Measurements from ENCODE around the gene OR10H4.

Gene OR10H4

DNA sequence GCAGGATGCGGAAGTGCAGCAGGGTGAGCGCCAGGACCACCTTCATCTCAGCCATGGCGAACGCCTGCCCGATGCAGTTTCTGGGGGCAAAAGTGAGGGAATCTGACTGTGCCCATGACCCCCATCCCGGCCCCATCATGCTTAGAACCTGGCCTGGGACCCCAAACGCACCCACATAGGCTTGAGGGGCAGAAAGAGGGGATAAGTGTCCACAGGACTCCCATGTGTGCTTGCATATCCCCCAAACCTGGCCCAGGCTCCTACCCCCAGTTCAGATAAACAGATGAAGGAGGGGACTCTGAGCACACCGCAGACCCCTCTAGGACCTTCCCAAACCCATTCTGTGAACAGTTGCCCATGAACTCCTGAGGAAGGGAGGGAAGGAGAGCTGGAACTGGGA lies 35.0 kb upstream of the OR10H4 start (continued):
- TF ChIP-seq, protein P1, sequence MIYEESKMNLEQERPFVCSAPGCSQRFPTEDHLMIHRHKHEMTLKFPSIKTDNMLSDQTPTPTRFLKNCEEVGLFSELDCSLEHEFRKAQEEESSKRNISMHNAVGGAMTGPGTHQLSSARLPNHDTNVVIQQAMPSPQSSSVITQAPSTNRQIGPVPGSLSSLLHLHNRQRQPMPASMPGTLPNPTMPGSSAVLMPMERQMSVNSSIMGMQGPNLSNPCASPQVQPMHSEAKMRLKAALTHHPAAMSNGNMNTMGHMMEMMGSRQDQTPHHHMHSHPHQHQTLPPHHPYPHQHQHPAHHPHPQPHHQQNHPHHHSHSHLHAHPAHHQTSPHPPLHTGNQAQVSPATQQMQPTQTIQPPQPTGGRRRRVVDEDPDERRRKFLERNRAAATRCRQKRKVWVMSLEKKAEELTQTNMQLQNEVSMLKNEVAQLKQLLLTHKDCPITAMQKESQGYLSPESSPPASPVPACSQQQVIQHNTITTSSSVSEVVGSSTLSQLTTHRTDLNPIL (CRISPR knock-in tag; IDR thresholded peaks at IDR 0.05; ENCODE audit: low read depth): no peak
- TF ChIP-seq ZC3H10 (CRISPR knock-in tag; IDR thresholded peaks at IDR 0.05): no peak
- no peak for TF ChIP-seq PPARA (CRISPR knock-in tag; IDR thresholded peaks at IDR 0.05; ENCODE audit: borderline replicate concordance)
- no peak for TF ChIP-seq ZNF70 (CRISPR knock-in tag; IDR thresholded peaks at IDR 0.05)
- TF ChIP-seq RARB (CRISPR knock-in tag; IDR thresholded peaks at IDR 0.05): no peak

DNA sequence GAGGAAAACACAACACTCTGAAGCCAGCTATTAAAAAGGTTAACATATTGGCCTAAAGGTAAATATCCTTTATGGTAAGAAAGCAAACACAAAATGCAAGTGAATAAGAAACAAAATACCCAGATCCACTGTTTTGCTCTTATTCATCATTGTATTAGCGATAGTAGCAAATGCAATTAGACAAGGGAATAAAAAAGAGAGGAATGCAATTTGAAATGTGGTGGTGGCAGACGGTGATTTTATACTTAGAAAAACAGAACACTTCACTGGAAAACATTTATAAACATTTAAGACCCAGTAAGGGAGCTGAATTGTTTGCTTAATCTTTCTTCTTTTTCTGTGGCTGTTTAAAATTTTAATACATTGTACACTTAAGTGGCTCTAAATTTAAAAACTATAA lies 33.7 kb upstream of the OR10H4 start:
- no peak for ATAC-seq
- no peak for TF ChIP-seq TOX (CRISPR knock-in tag; IDR thresholded peaks at IDR 0.05; ENCODE audit: borderline replicate concordance)
- TF ChIP-seq ESRRG (CRISPR knock-in tag; IDR thresholded peaks at IDR 0.05): no peak
- no peak for TF ChIP-seq ZNF8 (CRISPR knock-in tag; IDR thresholded peaks at IDR 0.05)
- TF ChIP-seq, protein P1 (CRISPR knock-in tag; IDR thresholded peaks at IDR 0.05; ENCODE audit: low read depth): no peak
- TF ChIP-seq, protein P2, sequence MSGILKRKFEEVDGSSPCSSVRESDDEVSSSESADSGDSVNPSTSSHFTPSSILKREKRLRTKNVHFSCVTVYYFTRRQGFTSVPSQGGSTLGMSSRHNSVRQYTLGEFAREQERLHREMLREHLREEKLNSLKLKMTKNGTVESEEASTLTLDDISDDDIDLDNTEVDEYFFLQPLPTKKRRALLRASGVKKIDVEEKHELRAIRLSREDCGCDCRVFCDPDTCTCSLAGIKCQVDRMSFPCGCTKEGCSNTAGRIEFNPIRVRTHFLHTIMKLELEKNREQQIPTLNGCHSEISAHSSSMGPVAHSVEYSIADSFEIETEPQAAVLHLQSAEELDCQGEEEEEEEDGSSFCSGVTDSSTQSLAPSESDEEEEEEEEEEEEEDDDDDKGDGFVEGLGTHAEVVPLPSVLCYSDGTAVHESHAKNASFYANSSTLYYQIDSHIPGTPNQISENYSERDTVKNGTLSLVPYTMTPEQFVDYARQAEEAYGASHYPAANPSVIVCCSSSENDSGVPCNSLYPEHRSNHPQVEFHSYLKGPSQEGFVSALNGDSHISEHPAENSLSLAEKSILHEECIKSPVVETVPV (CRISPR knock-in tag; IDR thresholded peaks at IDR 0.05): no peak
- no peak for TF ChIP-seq CSDC2 (CRISPR knock-in tag; IDR thresholded peaks at IDR 0.05)
- no peak for TF ChIP-seq SNAI2 (CRISPR knock-in tag; IDR thresholded peaks at IDR 0.05)
- TF ChIP-seq PPARA (CRISPR knock-in tag; IDR thresholded peaks at IDR 0.05; ENCODE audit: borderline replicate concordance): no peak

DNA sequence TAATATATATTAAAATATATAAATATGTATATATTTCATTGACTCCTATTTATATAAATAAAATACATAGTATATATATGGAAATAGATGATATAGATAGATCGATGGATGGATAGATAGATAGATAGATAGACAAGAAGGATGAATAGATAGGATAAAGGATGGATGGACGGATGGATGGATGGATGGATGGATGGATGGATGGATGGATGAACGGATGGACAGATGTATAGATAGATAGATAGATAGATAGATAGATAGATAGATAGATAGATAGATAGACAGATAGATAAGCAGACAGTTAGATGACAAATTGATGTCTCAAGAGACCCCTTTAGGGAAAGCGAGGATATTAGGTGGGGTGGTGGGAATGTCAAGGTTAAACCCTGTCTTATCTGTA lies 29.6 kb upstream of the OR10H4 start:
- TF ChIP-seq ZNF8 (CRISPR knock-in tag; IDR thresholded peaks at IDR 0.05) (no peak), PPARA (CRISPR knock-in tag; IDR thresholded peaks at IDR 0.05; ENCODE audit: borderline replicate concordance) (no peak), OSR1 (CRISPR knock-in tag; IDR thresholded peaks at IDR 0.05) (no peak), ZNF565 (CRISPR knock-in tag; conservative IDR thresholded peaks at IDR 0.05; ENCODE audit: low read depth) (no peak), POU6F1 (CRISPR knock-in tag; IDR thresholded peaks at IDR 0.05; ENCODE audit: borderline replicate concordance, low read depth) (no peak), BACH2 (CRISPR knock-in tag; IDR thresholded peaks at IDR 0.05; ENCODE audit: borderline replicate concordance) (no peak), TSHZ2 (CRISPR knock-in tag; IDR thresholded peaks at IDR 0.05) (no peak), CSDC2 (CRISPR knock-in tag; IDR thresholded peaks at IDR 0.05) (no peak), ISL1 (CRISPR knock-in tag; IDR thresholded peaks at IDR 0.05) (no peak), ESRRG (CRISPR knock-in tag; IDR thresholded peaks at IDR 0.05) (no peak), ZC3H10 (CRISPR knock-in tag; IDR thresholded peaks at IDR 0.05) (no peak), RARB (CRISPR knock-in tag; IDR thresholded peaks at IDR 0.05) (no peak), ZFP30 (CRISPR knock-in tag; IDR thresholded peaks at IDR 0.05) (no peak)
- TF ChIP-seq, protein P2 (CRISPR knock-in tag; IDR thresholded peaks at IDR 0.05): no peak
- TF ChIP-seq, protein P1 (CRISPR knock-in tag; IDR thresholded peaks at IDR 0.05; ENCODE audit: low read depth): no peak
- no peak for ATAC-seq
